NCI-H2227 (cell line): ENCODE data around the gene SEC14L5.
A peak's percentile ranks its signal among the peaks of the same experiment; 100 is the strongest.
"Not testable (repeated sequence)": the region's sequence is repeated elsewhere in the genome, so short reads cannot be mapped to it uniquely, and the experiment has no call there.

Source experiments
- DNase-seq: peaks from one replicate; lab custom pipeline; 2025; ENCODE audit not compliant: unreplicated experiment; lab: John Stamatoyannopoulos, UW

Gene SEC14L5

GRCh38 chr16:4929619-4930018 is 28.5 kb upstream of the SEC14L5 start:
- not testable (repeated sequence) for DNase-seq

GRCh38 chr16:4931381-4931780 is 26.7 kb upstream of the SEC14L5 start:
- no peak for DNase-seq

DNA sequence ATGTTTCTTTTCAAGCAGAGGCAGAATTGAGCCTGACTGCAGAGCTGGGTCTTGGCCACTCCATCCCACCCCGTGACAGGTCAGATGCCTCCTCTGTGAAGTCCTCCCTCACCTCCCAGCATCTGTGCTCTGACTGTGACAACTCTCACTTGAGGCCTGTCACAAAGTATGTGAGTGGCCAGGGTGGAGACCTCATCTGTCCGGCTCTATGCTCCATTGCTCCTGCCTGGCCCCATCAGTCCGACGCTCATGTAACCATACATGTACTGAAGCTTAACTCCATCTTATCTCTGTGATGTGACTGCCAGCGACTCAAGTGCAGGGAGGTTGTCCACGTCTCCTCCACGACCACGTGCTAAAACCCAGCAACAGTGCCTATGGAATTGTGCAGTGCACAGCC is 24.7 kb upstream of the SEC14L5 start:
- DNase-seq = no peak

DNA sequence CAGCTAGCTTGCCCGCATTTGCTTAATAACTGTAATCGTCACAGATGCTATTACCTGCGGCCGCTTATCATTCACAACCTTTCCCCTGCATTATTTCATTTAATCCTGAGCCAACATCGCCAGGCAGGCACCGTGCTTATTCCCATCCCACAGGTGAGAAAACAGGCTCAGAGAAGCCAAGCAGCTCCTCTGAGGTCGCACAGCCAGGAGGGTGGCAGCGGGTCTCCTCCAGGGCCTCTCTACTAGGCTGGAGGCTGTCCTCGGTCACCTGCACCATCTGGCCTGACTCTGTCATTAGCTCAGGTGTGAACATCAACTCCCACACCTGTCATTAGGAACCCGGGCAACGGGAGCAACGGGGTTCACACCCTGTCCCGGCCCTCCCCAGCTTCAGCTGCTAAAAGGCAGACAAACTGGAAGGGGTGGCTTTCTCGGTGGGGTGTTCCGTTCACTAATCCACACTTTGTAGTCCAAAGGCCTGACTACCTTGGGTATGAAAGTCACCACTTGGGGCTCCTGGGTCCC is 24.2 kb upstream of the SEC14L5 start:
- no peak for DNase-seq

GRCh38 chr16:4934591-4934990 is 23.5 kb upstream of the SEC14L5 start:
- DNase-seq = no peak

DNA sequence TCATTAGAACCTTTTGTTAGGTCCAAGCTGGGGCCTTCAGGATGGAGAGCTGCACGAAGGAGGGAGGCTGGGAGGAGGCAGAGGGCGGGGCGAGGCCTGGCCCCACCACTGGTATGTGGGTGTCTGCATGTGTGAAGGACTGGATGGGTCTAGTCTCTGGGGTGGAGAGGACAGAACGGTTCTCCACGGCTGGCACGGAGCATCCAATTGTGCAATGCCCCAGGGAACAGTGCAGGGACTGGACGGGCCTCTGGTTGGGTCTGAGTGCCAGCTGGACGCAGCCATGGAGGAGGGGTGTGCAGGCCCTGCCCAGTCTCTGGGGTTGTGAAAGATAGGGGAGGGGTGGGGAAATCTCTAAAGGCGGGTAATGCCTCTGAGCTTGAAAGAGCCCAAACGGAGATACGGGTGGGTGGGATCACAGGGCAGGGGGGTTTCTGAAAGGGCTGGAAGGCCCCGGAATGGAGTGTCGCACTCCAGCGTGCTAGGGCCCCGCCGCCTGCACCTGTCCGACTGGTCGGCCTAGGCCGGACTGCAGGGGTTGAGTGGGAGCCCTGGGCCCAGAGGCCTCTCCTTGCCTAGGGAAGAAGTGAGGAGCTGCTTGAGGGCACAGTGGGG is 22.8 kb upstream of the SEC14L5 start:
- DNase-seq = no peak

DNA sequence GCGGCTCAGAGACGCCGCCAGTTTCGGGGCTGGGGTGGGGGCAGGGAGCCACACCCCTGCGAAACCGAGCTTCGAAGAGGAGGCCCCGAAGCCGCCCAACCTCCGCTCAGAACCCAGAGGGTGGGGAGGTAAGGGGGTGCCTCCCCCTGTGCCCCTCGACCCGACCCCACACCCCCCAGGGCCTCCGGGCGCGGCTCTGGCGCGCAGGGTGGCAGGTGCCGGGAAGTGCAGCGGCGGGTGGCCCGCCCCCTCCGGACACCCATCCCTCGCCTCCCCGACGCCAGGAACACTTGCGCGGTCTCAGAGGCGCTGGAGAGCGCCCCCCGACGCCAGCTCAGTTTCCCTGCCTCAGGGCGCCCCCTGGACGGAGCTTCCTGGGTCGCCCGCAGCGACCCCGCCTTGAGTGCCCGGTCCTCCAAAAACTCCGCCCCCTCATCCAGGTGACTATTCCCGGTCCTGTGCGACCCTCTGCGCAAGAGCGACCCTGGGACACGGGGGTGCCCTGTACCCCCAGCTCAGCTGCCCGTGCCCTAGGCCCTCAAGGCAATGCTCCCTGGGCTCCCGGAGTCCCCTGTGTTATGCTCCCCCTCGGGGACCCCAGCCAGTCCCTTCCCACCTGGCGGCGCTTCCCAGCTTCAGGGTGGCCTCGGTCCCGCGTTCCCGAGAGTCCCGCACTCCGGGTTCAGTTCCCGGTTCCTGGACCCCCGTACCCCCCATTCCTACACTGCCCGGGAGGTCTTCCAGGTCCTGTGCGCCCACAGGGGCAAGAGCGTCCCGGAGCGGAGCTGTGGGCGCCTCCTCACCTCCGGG is 21.7 kb upstream of the SEC14L5 start:
- DNase-seq = peak; percentile 44

- peak; percentile 92 for DNase-seq
Observed at GRCh38 chr16:4936991-4937781, 20.9 kb upstream of the SEC14L5 start, which contains the start of gene PPL. Gene PPL, minus strand, starts transcription at chr16:4937148. Its CDS starts 103 bp downstream, at chr16:4937045.

DNA sequence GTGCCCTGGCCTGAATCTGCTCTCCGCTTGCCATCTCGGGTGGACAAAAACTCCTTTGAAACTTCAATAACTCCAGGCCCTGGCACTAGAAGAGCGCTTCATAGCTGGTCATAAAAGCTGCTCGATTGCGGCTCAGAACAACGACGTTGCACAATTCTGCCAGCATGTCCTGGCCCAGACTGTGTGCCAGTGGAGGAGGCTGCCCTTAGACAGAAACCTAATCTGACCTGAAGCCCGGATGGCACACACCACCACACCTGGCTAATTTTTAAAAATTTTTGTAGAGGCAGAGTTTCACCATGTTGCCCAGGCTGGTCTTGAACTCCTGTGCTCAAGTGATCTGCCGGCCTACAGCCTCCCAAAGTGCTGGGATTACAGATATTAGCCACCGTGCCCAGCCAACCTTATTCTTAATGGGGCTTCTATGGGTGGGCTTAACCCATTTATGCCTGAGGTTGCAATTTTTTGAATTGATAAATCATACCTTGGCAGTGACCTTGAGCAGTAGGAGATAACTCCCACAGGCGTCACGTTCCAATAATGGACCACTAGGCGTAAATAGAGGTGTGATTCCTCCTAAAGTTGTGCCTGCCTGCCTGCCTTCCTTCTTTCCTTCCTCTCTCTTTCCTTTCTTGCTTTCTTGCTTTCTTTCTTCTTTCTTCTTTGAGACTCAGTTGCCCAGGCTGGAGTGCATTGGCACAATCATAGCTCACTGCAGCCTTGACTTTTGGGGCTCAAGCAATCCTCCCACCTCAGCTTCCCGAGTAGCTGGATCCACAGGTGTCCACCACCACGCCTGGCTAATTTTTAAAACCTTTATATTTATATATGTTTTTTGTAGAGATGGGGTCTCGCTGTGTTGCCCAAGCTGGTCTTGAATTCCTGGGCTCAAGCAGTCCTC is 20.1 kb upstream of the SEC14L5 start:
- no peak for DNase-seq

DNA sequence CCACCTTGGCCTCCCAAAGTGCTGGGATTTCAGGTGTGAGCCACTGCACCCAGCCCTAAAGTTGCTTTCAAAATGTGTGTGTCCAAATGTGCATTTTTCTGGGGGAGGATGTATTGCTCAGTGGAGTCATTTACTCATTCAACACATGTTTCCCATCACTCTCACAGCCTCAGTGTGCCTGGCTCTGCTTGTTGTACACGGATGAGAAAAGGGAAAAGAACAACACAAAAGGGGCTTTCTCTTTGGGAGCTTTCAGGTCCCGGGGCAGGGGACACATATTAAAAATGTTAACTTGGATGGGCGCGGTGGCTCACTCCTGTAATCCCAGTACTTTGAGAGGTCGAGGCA is 19.5 kb upstream of the SEC14L5 start:
- DNase-seq = no peak

GRCh38 chr16:4940719-4941118 is 17.4 kb upstream of the SEC14L5 start:
- no peak for DNase-seq

- no peak for DNase-seq
Observed at GRCh38 chr16:4942481-4942880, 15.6 kb upstream of the SEC14L5 start.

GRCh38 chr16:4944333-4945281 is 13.5 kb upstream of the SEC14L5 start:
- peak; percentile 76 for DNase-seq

DNA sequence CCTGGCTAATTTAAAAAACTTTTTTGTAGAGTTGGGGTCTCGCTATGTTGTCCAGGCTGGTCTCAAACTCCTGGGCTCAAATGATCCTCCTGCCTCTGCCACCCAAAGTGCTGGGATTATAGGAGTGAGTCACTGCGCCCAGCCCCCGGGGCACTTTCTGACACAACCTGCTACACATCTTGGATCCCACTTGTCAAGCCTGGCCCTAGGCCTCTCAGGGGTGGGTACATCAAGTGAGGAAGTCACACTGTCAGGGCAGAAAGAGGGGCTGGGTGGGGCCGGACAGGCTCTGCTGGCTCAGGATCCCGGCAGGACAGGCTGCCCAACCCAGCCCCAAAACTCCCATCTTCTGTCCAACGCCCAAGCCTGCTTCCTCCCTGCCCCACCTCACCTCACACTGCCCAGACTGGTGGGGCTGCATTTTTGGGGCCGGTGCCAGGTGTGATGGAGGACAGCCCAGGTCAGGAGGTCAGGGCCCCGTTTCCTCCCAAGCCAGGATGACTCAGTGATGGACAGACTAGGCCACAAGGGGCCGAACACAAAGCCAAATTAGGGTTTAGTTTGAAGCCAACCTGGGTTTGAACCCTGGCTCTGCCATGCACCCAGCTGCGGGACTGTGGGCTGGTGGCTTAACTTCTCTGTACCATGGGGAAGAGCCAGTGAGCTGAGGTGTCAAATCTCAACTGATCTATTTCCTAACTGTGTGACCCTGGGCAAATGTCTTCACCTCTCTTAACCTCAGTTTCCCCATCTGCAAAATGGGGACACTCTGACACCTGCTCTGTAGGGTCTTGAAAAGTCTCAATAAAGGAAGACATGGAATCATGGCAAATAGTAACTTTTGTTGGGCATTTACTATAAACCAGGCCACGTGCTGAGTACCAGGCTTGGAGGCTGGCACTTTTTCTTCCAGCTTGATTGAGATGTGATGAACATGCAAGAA is 12.3 kb upstream of the SEC14L5 start:
- DNase-seq = no peak

DNA sequence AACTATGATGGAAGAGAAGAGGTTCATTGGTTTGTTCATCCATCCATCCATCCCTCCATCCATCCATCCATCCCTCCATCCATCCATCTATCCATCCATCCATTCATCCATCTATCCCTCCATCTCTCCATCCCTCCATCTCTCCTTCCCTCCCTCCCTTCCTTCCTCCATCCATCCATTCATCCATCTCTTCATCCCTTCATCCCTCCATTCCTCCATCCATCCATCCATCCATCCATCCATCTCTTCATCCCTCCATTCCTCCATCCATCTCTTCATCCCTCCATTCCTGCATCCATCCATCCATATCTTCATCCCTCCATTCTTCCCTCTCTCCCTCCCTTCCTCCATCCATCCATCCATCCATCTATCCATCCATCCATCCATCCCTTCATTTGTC is 11.2 kb upstream of the SEC14L5 start:
- no peak for DNase-seq

DNA sequence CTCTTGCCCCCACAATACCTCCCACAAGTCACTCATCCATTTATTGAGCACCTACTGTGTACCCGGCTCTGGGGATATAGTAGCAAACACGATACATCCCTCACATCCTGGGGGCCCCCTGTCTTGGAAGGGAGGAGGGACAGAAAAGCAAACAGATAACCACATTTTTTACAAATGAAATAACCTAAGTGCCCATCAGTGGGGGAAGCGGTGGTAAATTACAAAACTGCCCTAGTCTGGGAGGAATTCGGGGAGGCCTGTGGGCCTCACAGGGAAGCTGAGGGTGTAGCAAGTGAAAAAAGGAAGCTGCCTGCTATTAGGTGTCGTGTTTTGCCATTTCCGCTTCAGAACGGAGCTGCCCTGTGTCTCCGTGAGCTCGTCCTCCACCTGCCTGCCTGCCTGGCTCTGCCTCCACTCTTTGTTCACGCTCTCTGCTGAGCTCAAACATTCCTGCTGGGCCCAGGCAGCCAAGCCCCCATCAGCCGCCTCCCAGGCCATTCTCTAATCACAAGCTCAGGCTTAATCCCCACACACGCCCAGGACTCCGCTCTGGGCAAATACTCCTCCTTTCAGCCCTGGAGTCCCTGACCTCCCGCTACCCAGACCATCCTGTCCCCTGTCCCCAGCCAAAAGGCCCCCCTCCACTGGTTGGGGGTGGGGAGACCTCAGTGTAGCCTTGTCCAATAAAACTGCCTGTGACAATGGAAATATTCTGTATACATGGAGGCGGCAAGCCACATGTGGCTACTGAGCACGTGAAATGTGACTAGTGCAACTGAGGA is 10.2 kb upstream of the SEC14L5 start:
- DNase-seq = peak; percentile 42

GRCh38 chr16:4948903-4949766 is 9.0 kb upstream of the SEC14L5 start:
- no peak for DNase-seq
